Astrocyte of the spinal cord (primary cell): ENCODE measurements around the gene SERINC5.

ENCODE experiments used
- DNase-seq: peaks from one replicate; pipeline ENCODE4 v3.0.0; 2011; ENCODE audit warnings: low read depth, low spot score
- H3K4me3 ChIP-seq: 2 replicates; pipeline ENCODE4 v1.5.1; 2011; ENCODE audit warnings: low read depth, mild to moderate bottlenecking, low read length, moderate library complexity
- in situ Hi-C: cut with HindIII; loops from 2 replicates; pipeline ENCODE4 v1.10.0; 2017; ENCODE audit warnings: low sequenced_read_pairs
- TF ChIP-seq, protein P1 (sequence below): IDR thresholded peaks from 2 replicates; pipeline ENCODE4 v1.5.1; 2012; ENCODE audit warnings: low read depth, mild to moderate bottlenecking, low read length, inconsistent platforms

SERINC5 gene

DNA sequence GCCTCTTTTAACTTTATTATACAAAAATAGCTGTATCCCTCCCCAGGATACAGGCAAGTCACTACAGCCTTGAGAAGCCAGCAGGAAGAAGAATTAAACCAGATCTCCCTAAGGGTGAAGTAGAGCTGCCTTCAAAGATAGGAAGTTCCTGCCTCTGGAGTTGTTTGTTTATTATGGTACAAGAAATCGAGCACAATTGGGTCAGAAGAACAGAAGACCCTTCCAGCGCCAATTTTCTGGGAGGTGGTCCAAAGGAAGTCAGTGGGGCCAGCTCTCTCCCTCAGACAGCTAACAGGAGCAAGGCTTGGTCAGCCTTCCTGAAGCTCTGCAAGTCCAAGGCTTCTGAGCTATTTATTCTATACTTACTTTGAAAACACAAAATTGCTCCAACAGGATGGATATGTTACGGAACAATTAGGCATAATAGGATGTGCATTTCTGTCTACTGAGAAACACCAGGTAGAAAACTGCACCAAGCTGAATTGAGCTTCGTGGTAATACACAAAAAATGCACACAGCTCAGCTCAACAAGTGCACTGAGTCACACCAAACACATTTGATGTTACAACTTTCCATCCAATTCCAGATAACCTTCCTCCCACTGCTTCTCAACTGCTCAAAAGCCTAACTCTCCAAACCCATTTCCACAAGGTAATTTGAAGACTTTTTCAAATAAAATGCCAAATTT is 16.0 kb downstream of the SERINC5 start:
- TF ChIP-seq, protein P1, sequence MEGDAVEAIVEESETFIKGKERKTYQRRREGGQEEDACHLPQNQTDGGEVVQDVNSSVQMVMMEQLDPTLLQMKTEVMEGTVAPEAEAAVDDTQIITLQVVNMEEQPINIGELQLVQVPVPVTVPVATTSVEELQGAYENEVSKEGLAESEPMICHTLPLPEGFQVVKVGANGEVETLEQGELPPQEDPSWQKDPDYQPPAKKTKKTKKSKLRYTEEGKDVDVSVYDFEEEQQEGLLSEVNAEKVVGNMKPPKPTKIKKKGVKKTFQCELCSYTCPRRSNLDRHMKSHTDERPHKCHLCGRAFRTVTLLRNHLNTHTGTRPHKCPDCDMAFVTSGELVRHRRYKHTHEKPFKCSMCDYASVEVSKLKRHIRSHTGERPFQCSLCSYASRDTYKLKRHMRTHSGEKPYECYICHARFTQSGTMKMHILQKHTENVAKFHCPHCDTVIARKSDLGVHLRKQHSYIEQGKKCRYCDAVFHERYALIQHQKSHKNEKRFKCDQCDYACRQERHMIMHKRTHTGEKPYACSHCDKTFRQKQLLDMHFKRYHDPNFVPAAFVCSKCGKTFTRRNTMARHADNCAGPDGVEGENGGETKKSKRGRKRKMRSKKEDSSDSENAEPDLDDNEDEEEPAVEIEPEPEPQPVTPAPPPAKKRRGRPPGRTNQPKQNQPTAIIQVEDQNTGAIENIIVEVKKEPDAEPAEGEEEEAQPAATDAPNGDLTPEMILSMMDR, result no peak
- no peak overlapping the region for H3K4me3 ChIP-seq
- in situ Hi-C loops, result no loop called here
- DNase-seq, result peak; percentile 32

GRCh38 chr5:80238778-80239679 is 16.8 kb downstream of the SERINC5 start:
- no peak overlapping the region for H3K4me3 ChIP-seq
- peak; percentile 81 for DNase-seq
- in situ Hi-C loops, result no loop called here
- TF ChIP-seq, protein P1, result no peak

DNA sequence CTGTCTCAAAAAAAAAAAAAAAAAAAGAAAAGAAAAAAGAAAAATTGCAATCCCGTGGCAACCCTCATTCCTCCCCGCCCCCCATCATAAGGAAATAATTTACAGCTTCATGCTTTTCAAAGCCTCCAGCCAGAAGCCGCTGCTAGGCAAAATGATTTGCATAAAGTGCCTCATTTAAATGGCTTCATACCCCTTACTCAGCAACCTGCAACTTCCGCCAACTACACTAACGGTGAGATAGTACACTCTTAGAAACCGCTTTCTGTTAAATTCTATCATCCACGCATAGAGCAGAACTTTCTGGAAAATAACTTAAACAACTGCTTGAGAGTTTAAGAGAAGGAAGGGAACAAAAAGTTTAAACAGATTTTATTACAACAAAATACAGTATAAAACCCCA is 17.8 kb downstream of the SERINC5 start:
- no peak overlapping the region for H3K4me3 ChIP-seq
- no peak for DNase-seq
- TF ChIP-seq, protein P1, result no peak
- in situ Hi-C loops, result no loop called here

DNA sequence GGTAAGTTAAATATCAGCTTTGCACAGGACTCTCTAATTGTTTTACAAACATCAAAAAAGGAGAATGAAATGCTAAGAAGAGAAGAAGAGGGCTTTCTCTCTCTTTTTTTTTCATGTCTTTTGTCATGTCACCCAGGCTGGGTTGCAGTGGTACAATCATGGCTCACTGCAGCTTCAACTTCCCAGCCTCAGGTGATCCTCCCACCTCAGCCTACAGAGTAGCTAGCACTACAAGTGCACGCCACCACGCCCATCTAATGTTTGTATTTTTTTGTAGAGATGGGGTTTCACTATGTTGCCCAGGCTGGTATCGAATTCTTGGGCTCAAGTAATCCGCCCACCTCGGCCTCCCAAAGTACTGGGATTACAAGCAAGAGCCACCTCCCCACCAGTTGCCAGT is 18.6 kb downstream of the SERINC5 start:
- TF ChIP-seq, protein P1, result no peak
- H3K4me3 ChIP-seq, result no peak overlapping the region
- no peak for DNase-seq
- in situ Hi-C loops, result no loop called here

- TF ChIP-seq, protein P1, result no peak
- no peak for DNase-seq
- H3K4me3 ChIP-seq, result no peak overlapping the region
- in situ Hi-C loops, result no loop called here
Measured at GRCh38 chr5:80234116-80234948, 21.5 kb downstream of the SERINC5 start.

DNA sequence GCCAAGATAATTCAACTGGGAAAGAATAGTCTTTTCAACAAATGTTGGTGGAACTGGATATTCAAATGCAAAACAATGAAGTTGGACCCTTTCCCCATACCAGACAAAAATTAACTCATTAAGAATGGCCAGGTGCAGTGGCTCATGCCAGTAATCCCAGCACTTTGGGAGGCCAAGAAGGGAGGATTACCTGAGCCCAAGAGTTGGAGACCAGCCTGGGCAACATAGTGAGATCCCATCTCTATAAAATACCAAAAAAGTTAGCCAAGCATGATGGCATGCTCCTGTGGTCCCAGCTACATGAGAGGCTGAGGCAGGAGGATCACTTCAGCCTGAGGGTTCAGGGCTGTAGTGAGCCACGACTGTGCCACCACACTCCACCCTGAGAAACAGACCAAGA is 24.2 kb downstream of the SERINC5 start:
- TF ChIP-seq, protein P1, result no peak
- H3K4me3 ChIP-seq, result no peak overlapping the region
- in situ Hi-C loops, result no loop called here
- DNase-seq, result no peak
